ENCODE results near the gene EVPLL. TPM values are rescaled to one million over a fixed set of nuclear protein-coding genes. Genes with fewer than 3 reads are reported as not detected.

EVPLL gene
- total RNA-seq = 0.24 and 4.0 TPM in 2 replicates

DNA sequence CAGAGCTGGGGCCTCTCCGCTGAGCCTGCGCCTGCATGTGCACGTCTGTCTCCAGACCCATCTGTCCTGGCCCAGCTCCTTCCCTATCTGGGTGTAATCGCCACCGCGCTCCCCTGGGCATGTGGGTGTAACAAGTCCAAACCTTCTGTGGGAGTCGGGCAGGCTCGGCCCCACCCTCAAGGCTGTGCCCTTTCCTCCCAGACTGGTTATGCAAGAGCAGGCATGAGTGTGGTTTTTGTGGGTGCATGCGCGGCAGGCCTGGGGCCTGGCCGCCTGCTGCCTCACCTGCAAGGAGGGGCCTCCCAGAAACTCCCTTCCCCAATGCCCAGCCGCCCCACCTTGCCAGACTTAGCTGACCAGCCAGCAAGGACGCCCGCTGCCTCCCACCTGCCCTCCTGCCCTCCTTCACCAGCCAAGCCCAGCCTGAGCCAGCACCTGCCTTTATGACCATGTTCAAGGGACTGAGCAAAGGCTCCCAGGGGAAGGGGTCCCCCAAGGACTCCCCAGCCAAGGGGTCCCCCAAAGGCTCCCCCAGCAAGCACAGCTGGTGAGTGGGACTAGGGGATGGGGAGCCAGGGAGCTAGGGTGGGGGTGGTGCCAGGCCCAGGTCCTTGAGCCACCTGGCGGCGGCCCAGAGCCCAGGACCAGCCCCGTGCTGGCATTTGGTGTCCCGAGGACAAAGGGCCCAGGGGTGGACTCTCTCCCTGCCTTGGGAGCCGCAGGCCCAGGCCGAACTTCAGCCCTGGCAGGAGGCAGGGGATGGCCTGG is at the start of gene EVPLL:
Gene EVPLL (plus strand): TSS at position 342 of the 768 bp plus-strand sequence. CDS start 3,160 bp downstream, outside the sequence.

DNA sequence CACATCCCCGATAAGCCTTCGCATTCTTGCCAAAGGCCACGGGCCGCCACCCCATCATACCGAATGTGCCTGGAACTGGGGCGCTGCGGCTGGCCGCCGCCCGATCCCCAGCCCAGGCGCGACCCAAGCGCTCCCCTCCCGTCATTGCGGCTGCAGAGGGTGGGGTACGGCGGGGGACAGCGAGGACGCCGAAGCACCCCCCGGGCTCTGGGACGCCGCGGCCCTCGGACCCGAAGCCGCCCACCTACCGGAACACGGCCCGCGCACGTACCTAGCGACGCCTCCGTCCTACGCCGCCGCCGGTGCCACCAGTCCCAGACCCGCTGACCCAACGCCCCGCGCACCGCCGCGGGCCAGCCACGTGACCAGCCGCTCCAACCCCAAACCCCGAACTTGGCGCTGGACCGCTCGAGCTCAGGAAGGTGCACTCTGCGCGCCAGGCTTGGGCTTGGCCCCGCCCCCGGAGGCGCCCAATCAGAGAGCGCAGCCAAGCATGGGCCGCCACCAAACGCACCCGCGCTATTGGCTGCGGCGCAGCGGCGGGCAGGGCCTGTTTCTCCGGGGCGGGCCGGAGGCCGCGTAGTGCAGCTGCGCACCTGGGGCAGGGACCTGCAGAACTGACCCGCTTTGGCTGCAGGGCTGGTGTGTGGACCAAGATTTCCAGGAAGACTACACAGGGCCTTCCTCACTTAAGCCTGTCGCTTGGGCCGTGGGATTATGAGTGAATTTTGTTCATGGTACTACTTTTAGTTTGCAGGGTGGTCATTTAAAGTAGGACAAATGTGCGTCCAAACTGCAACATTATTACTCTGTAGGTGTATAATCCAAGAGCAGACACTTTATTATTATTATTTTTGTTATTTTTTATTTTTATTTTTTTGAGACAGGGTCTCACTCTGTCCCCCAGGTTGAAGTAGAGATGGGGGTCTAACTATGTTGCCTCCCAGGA is 14.2 kb upstream of the EVPLL start, which contains the start of gene SHMT1:
Gene SHMT1 (minus strand): TSS at position 450 of the 949 bp plus-strand sequence. CDS start 7,569 bp downstream, outside the sequence.

Other genes with a start within 250 kb of the EVPLL start
- 103 and 130 TPM in 2 replicates for gene ALKBH5, start 193.9 kb upstream of the EVPLL start, total RNA-seq
- 26.6 and 33.3 TPM in 2 replicates for gene LLGL1, start 152.1 kb upstream of the EVPLL start, total RNA-seq
- gene FLII, start 119.0 kb upstream of the EVPLL start, total RNA-seq = 354 and 405 TPM in 2 replicates
- gene MIEF2, start 117.1 kb upstream of the EVPLL start, total RNA-seq = 17.9 and 30.8 TPM in 2 replicates
- 12.6 and 19.0 TPM in 2 replicates for gene TOP3A, start 62.8 kb upstream of the EVPLL start, total RNA-seq
- 14.2 and 14.7 TPM in 2 replicates for gene SMCR8, start 62.5 kb upstream of the EVPLL start, total RNA-seq
- 11.1 and 13.2 TPM in 2 replicates for gene SHMT1, start 14.2 kb upstream of the EVPLL start, total RNA-seq
- gene LGALS9C, start 99.0 kb downstream of the EVPLL start, total RNA-seq = 1.2 TPM in 1 of 2 replicates, not detected in the other

All from tracheal epithelial cell (primary cell).